Type B pancreatic cell (in vitro differentiated cells): ENCODE measurements around the gene AATK. TPM values are rescaled to one million over a fixed set of nuclear protein-coding genes. Genes with fewer than 3 reads are reported as not detected.

ENCODE experiments used
- DNase-seq: peaks from one replicate; pipeline ENCODE4 v3.0.0; 2021; ENCODE audit warnings: mixed read lengths; ENCODE audit not compliant: unreplicated experiment; ENCODE audit errors: extremely low spot score
- H3K27ac Mint-ChIP-seq: 2 replicates; pipeline ENCODE4 v1.8.0; 2021; ENCODE audit warnings: mild to moderate bottlenecking, mixed read lengths
- H3K27me3 Mint-ChIP-seq: 2 replicates; pipeline ENCODE4 v1.8.0; 2021; ENCODE audit warnings: mixed read lengths
- H3K36me3 Mint-ChIP-seq: 2 replicates; pipeline ENCODE4 v1.8.0; 2021; ENCODE audit warnings: mixed read lengths
- H3K4me1 Mint-ChIP-seq: one replicate; pipeline ENCODE4 v1.8.0; 2021; ENCODE audit warnings: mixed read lengths; ENCODE audit not compliant: unreplicated experiment
- H3K4me3 Mint-ChIP-seq: 2 replicates; pipeline ENCODE4 v1.8.0; 2021; ENCODE audit warnings: mild to moderate bottlenecking, mixed read lengths
- H3K9me3 Mint-ChIP-seq: 2 replicates; pipeline ENCODE4 v1.8.0; 2021; ENCODE audit warnings: mixed read lengths
- total RNA-seq: library from RNA; stranded (reverse); gene quantifications from 2 replicates; pipeline ENCODE4 v1.2.1, GENCODE V29; 2021; ENCODE audit warnings: low replicate concordance
- TF ChIP-seq, protein P1 (sequence below): fragments of 200-600 bp; sonication (generic); conservative IDR thresholded peaks from 2 replicates; pipeline ENCODE4 v1.5.0; 2021; ENCODE audit warnings: antibody characterized with exemption, mild to moderate bottlenecking

AATK gene
- total RNA-seq, 1 donor from 2014 or later = 6.4 TPM

DNA sequence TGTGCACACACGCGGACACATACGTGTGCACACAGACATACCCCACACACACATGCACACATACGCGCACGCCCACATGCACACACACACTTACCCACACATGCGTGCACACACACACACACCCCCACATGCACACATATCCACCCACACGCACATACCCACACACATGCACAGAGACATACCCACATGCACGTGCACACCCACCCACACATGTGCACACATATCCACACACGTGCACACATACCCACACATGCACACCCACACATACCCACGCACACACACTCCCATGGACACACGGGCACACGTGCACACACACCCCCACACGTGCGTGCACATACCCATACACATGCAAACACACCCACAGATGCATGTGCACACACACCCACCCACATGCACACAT is 27.9 kb downstream of the AATK start:
- Mint-ChIP-seq H3K27me3 (no peaks in the 10 kb centered on the region), H3K27ac (peak overlapping the region; percentile 58), H3K9me3 (no peaks in the 10 kb centered on the region), H3K4me3 (no peak overlapping the region), H3K4me1 (no peaks in the 10 kb centered on the region), H3K36me3 (no peaks in the 10 kb centered on the region)
- no peak for DNase-seq
- TF ChIP-seq, protein P1, sequence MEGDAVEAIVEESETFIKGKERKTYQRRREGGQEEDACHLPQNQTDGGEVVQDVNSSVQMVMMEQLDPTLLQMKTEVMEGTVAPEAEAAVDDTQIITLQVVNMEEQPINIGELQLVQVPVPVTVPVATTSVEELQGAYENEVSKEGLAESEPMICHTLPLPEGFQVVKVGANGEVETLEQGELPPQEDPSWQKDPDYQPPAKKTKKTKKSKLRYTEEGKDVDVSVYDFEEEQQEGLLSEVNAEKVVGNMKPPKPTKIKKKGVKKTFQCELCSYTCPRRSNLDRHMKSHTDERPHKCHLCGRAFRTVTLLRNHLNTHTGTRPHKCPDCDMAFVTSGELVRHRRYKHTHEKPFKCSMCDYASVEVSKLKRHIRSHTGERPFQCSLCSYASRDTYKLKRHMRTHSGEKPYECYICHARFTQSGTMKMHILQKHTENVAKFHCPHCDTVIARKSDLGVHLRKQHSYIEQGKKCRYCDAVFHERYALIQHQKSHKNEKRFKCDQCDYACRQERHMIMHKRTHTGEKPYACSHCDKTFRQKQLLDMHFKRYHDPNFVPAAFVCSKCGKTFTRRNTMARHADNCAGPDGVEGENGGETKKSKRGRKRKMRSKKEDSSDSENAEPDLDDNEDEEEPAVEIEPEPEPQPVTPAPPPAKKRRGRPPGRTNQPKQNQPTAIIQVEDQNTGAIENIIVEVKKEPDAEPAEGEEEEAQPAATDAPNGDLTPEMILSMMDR = no peak

GRCh38 chr17:81137248-81137647 is 28.8 kb downstream of the AATK start:
- Mint-ChIP-seq H3K4me1 (no peaks in the 10 kb centered on the region), H3K27me3 (no peaks in the 10 kb centered on the region), H3K9me3 (no peaks in the 10 kb centered on the region), H3K27ac (no peak overlapping the region), H3K36me3 (no peaks in the 10 kb centered on the region), H3K4me3 (no peak overlapping the region)
- no peak for DNase-seq
- TF ChIP-seq, protein P1 = no peak

- TF ChIP-seq, protein P1 = no peak
- no peak overlapping the region for H3K27ac Mint-ChIP-seq
- no peaks in the 10 kb centered on the region for H3K4me1 Mint-ChIP-seq
- H3K9me3 Mint-ChIP-seq = no peaks in the 10 kb centered on the region
- no peaks in the 10 kb centered on the region for H3K36me3 Mint-ChIP-seq
- H3K4me3 Mint-ChIP-seq = no peak overlapping the region
- DNase-seq = no peak
- no peaks in the 10 kb centered on the region for H3K27me3 Mint-ChIP-seq
These were observed 29.7 kb downstream of the AATK start for GRCh38 chr17:81136366-81136765.

DNA sequence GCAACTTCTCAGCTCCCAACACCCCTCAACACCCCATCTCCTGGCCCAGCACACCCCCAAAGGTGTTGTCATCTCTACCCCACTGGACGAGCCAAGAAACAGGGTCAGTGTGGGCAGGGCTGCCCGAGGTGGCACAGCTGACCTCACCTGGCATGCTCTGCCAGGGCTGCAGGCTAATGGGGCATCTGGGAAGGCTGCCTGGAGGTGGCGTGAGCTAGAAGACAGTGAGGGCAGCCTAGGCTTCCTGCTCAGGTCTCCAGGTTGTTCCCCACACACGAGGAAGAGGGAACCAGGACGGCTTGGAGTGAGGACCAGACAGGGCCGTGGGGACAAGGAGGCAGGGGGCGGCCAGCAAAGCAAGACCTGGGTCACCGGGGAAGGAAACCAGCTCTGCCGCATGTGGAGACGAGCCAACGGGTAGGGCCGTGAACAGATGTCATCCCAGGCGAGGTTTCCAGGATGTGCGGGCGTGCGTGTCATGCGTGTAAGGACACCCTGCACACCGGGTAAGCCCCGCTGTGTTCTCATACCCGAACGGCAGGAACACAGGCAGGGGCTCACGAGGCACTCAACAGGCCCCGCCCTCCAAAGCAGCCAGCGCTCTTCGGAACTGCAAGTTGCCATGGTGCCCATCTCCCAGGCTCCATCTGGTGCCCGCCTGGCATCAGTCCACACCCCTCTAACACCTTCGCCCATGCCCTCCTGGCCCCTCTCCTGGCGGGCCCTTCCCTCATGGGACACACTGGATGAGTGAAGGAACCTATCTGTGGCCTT is 30.3 kb downstream of the AATK start:
- Mint-ChIP-seq H3K27ac (no peak overlapping the region), H3K4me3 (no peak overlapping the region)

GRCh38 chr17:81134064-81134781 is 31.8 kb downstream of the AATK start:
- Mint-ChIP-seq H3K27ac (no peak overlapping the region), H3K4me1 (no peaks in the 10 kb centered on the region), H3K36me3 (no peaks in the 10 kb centered on the region), H3K9me3 (no peaks in the 10 kb centered on the region), H3K27me3 (no peaks in the 10 kb centered on the region), H3K4me3 (no peak overlapping the region)
- no peak for DNase-seq
- TF ChIP-seq, protein P1 = no peak

More for the DNA sequence above, 30.3 kb downstream of the AATK start:
- Mint-ChIP-seq H3K9me3 (no peaks in the 10 kb centered on the region), H3K27me3 (no peaks in the 10 kb centered on the region), H3K36me3 (no peaks in the 10 kb centered on the region), H3K4me1 (no peaks in the 10 kb centered on the region)
- DNase-seq = no peak
- TF ChIP-seq, protein P1 = no peak
